Liver (tissue), 9 donors: ENCODE data around the gene CTXN3. TPM values are rescaled to one million over a fixed set of nuclear protein-coding genes. Genes with fewer than 3 reads are reported as not detected.

Experiments used
- DNase-seq: peaks from one replicate; pipeline ENCODE4 v3.0.0-alpha.2; 2017; ENCODE audit warnings: low spot score
- H3K27ac ChIP-seq, 2 donors: one replicate each; pipeline ENCODE4 v1.7.0; 2013; ENCODE audit warnings: inconsistent platforms in 2 of 2, low read length in 2 of 2, control low read depth in 1 of 2, low read depth in 1 of 2, mild to moderate bottlenecking in 1 of 2
- H3K27me3 ChIP-seq, 4 donors: one replicate each; pipeline versions ENCODE4 v1.6.1 to v1.7.0; 2013; ENCODE audit warnings: low read length in 3 of 4, inconsistent platforms in 1 of 4, mild to moderate bottlenecking in 1 of 4, moderate library complexity in 1 of 4; ENCODE audit not compliant: control insufficient read depth in 4 of 4, insufficient read depth in 4 of 4
- H3K36me3 ChIP-seq, 4 donors: one replicate each; pipeline versions ENCODE4 v1.6.1 to v1.7.0; 2013; ENCODE audit warnings: low read length in 3 of 4, mild to moderate bottlenecking in 3 of 4, low read depth in 1 of 4, moderate library complexity in 1 of 4; ENCODE audit not compliant: control insufficient read depth in 4 of 4, insufficient read depth in 3 of 4
- H3K4me1 ChIP-seq, 4 donors: one replicate each; pipeline versions ENCODE4 v1.6.1 to v1.7.0; 2013; ENCODE audit warnings: low read length in 3 of 4, mild to moderate bottlenecking in 3 of 4, moderate library complexity in 1 of 4; ENCODE audit not compliant: control insufficient read depth in 4 of 4, insufficient read depth in 4 of 4
- H3K4me3 ChIP-seq, 3 donors: one replicate each; pipeline versions ENCODE4 v1.6.1 to v1.7.0; 2013; ENCODE audit warnings: low read length in 3 of 3, control low read depth in 1 of 3, low read depth in 1 of 3, mild to moderate bottlenecking in 1 of 3
- H3K9ac ChIP-seq, 2 donors: one replicate each; pipeline ENCODE4 v1.7.0; 2013; ENCODE audit warnings: low read length in 2 of 2, mild to moderate bottlenecking in 2 of 2, moderate library complexity in 2 of 2, control low read depth in 1 of 2, low read depth in 1 of 2
- H3K9me3 ChIP-seq, 4 donors: one replicate each; pipeline versions ENCODE4 v1.6.1 to v1.7.0; 2013; ENCODE audit warnings: low read length in 3 of 4; ENCODE audit not compliant: control insufficient read depth in 4 of 4
- ATF3 ChIP-seq: IDR thresholded peaks from 2 replicates; pipeline ENCODE4 v1.6.1; 2016; ENCODE audit warnings: antibody characterized with exemption
- CTCF ChIP-seq: fragments of 150-350 bp; IDR thresholded peaks from 2 replicates; pipeline ENCODE4 v1.5.1; 2017; ENCODE audit warnings: improper control_type of control experiment, low read depth, low read length; ENCODE audit not compliant: missing input control
- FOXA1 ChIP-seq: IDR thresholded peaks from 2 replicates; pipeline ENCODE4 v1.6.1; 2016; ENCODE audit warnings: antibody characterized with exemption
- GABPA ChIP-seq, 2 donors: IDR thresholded peaks in 1 of 2; conservative IDR thresholded peaks in 1 of 2; 2 replicates each; pipeline ENCODE4 v1.6.1; 2016; ENCODE audit warnings: antibody characterized with exemption in 2 of 2, mild to moderate bottlenecking in 1 of 2, moderate library complexity in 1 of 2
- HNF4A ChIP-seq, 2 donors: conservative IDR thresholded peaks; 2 replicates each; pipeline ENCODE4 v1.6.1; 2016; ENCODE audit warnings: antibody characterized with exemption in 2 of 2, mild to moderate bottlenecking in 2 of 2
- HNF4G ChIP-seq: IDR thresholded peaks from 2 replicates; pipeline ENCODE4 v1.6.1; 2016; ENCODE audit warnings: antibody characterized with exemption
- JUND ChIP-seq, 2 donors: IDR thresholded peaks; 2 replicates each; pipeline ENCODE4 v1.6.1; 2016; ENCODE audit warnings: antibody characterized with exemption in 2 of 2
- MAX ChIP-seq: IDR thresholded peaks from 2 replicates; pipeline ENCODE4 v1.6.1; 2016; ENCODE audit warnings: antibody characterized with exemption
- NR2F2 ChIP-seq: IDR thresholded peaks from 2 replicates; pipeline ENCODE4 v1.6.1; 2016; ENCODE audit warnings: antibody characterized with exemption
- RXRA ChIP-seq, 2 donors: IDR thresholded peaks; 2 replicates each; pipeline ENCODE4 v1.6.1; 2017 to 2018; ENCODE audit warnings: antibody characterized with exemption in 2 of 2, mild to moderate bottlenecking in 1 of 2
- SP1 ChIP-seq: IDR thresholded peaks from 2 replicates; pipeline ENCODE4 v1.6.1; 2018; ENCODE audit warnings: antibody characterized with exemption, mild to moderate bottlenecking
- TAF1 ChIP-seq: conservative IDR thresholded peaks from 2 replicates; pipeline ENCODE4 v1.6.1; 2016; ENCODE audit warnings: antibody characterized with exemption, mild to moderate bottlenecking
- YY1 ChIP-seq: IDR thresholded peaks from 2 replicates; pipeline ENCODE4 v1.6.1; 2016; ENCODE audit warnings: antibody characterized with exemption, mild to moderate bottlenecking
- WGBS: extraction: QIAGEN DNeasy Blood & Tissue Kit; methylation state at CpG from one replicate; pipeline ENCODE4 v1.1.7; 2013; 5-methylcytosine and 5-hydroxymethylcytosine counted together
- polyA plus RNA-seq, 2 donors: library from polyadenylated mRNA; stranded (reverse) in 1 of 2; unstranded in 1 of 2; fragments of 200-250 nt in 1 of 2; fragments of >200 nt in 1 of 2; fragmentation: Nextera tagmentation in 1 of 2; extraction: Ambion mirVana in 1 of 2; gene quantifications; one replicate each; pipeline versions ENCODE4 v1.2.1 to v1.2.3, GENCODE V29; 2013 to 2015
- total RNA-seq, 2 donors: library from RNA; depleted of rRNA; stranded (reverse); fragments of >200 nt; gene quantifications; one replicate each; pipeline ENCODE4 v1.2.3, GENCODE V29; 2014
- TF ChIP-seq, protein P1 (sequence below): IDR thresholded peaks from 2 replicates; pipeline ENCODE4 v1.6.1; 2016; ENCODE audit warnings: antibody characterized with exemption, mild to moderate bottlenecking
- TF ChIP-seq, protein P2 (sequence below): IDR thresholded peaks from 2 replicates; pipeline ENCODE4 v1.6.1; 2016; ENCODE audit warnings: antibody characterized with exemption
- donor health status: healthy.
- donor health status: healthy.
- donor health status: healthy.
- donor health status: healthy.
- donor health status: healthy.

CTXN3 gene
- total and polyA plus RNA-seq, 4 donors: not detected

DNA sequence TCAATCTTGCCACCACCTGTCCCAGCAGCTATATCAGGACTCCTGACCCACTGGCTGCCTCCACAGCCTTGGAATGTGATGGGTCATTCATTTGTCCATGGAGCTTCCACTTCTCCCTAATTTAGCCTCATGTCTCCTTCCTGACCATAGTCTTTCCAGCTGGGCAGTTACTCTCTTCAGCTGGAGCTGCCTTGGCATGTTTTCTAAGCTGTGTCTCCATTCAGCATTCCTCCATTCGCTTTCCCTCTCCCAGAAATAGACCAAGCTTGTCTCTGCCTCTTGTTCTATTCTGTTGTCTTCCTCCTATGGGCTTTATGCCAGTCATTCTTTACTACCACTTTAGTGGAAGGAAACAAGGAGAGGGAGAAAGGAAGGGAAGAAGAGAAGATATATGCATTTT, 5.3 kb upstream of the CTXN3 start:
- Histone ChIP-seq H3K9me3 (no peaks in the 10 kb centered on the region), H3K4me1 (no peaks in the 10 kb centered on the region), H3K27ac (no peak overlapping the region), H3K9ac (no peak overlapping the region), H3K27me3 (no peaks in the 10 kb centered on the region), H3K36me3 (no peaks in the 10 kb centered on the region), H3K4me3 (no peak overlapping the region)
- TF ChIP-seq GABPA (IDR thresholded peaks at IDR 0.05 in 1 of 2, conservative IDR thresholded peaks at IDR 0.05 in 1 of 2): no peak
- 83% methylated on average over 1 of the region's 1 CpG for WGBS
- no peak for DNase-seq

DNA sequence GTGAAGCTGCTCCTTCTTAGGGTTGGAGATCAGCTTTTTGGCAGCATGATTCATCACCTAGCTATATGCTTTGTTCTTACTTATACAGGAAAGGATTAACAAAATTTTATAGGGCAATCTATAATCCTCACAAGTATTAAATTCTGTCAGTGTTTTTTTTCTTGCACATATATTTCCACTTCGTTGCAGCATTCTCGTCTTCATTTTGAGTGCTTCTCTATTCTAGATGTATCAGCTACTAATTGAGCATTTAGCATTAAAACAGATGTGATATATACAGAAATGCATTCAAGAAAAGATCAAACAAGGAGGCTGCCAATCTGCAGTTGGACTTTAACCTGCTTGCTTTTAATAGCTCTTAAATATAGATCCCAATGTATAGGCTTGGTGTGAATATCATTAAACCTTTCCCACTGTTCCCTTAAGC, 3.6 kb upstream of the CTXN3 start:
- H3K4me3 ChIP-seq: no peak overlapping the region
- 79% methylated on average over 2 of the region's 2 CpGs for WGBS
- no peak for DNase-seq

DNA sequence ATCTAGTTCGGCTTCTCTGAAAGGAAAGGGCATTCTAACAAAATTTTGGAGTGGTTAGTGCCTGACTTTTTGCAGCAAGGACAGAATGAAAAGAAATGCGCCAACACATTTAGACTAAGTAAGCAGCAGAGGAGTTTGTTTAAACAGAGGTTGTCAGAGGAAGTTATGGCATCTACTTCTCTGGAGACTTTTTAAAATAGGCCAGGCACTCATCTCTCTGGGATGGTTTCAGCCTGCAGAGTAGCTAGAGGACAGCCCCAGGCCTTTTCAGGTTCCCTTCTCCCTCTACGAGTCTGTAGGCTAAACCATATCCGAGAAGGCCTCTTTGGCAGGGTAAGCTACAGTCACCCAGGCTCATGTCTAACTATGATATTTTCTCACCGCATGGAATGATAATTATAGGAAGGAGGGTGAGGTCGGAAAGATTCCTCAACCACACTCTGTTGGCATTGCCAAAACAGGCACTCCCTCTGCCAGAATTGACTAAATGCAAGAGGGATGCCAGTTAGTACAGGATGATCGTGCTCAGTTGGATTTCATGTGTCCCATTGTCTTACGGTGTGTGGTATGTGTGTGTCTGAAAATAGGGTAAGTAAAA, 1.4 kb upstream of the CTXN3 start:
- H3K9ac ChIP-seq: no peak overlapping the region
- H3K4me3 ChIP-seq: no peak overlapping the region
- WGBS: 89% methylated on average over 8 of the region's 8 CpGs
- H3K9me3 ChIP-seq: no peaks in the 10 kb centered on the region
- H3K27ac ChIP-seq: no peak overlapping the region
- no peak for TF ChIP-seq NR2F2
- no peak for TF ChIP-seq FOXA1
- no peak for TF ChIP-seq HNF4A (conservative IDR thresholded peaks at IDR 0.05)
- no peak for TF ChIP-seq RXRA (IDR thresholded peaks at IDR 0.05)
- TF ChIP-seq CTCF: no peak
- no peak for TF ChIP-seq YY1
- no peak for TF ChIP-seq HNF4G
- no peak for TF ChIP-seq ATF3
- TF ChIP-seq, protein P1, sequence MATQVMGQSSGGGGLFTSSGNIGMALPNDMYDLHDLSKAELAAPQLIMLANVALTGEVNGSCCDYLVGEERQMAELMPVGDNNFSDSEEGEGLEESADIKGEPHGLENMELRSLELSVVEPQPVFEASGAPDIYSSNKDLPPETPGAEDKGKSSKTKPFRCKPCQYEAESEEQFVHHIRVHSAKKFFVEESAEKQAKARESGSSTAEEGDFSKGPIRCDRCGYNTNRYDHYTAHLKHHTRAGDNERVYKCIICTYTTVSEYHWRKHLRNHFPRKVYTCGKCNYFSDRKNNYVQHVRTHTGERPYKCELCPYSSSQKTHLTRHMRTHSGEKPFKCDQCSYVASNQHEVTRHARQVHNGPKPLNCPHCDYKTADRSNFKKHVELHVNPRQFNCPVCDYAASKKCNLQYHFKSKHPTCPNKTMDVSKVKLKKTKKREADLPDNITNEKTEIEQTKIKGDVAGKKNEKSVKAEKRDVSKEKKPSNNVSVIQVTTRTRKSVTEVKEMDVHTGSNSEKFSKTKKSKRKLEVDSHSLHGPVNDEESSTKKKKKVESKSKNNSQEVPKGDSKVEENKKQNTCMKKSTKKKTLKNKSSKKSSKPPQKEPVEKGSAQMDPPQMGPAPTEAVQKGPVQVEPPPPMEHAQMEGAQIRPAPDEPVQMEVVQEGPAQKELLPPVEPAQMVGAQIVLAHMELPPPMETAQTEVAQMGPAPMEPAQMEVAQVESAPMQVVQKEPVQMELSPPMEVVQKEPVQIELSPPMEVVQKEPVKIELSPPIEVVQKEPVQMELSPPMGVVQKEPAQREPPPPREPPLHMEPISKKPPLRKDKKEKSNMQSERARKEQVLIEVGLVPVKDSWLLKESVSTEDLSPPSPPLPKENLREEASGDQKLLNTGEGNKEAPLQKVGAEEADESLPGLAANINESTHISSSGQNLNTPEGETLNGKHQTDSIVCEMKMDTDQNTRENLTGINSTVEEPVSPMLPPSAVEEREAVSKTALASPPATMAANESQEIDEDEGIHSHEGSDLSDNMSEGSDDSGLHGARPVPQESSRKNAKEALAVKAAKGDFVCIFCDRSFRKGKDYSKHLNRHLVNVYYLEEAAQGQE: no peak
- no peak for TF ChIP-seq GABPA (IDR thresholded peaks at IDR 0.05 in 1 of 2, conservative IDR thresholded peaks at IDR 0.05 in 1 of 2)
- TF ChIP-seq, protein P2, sequence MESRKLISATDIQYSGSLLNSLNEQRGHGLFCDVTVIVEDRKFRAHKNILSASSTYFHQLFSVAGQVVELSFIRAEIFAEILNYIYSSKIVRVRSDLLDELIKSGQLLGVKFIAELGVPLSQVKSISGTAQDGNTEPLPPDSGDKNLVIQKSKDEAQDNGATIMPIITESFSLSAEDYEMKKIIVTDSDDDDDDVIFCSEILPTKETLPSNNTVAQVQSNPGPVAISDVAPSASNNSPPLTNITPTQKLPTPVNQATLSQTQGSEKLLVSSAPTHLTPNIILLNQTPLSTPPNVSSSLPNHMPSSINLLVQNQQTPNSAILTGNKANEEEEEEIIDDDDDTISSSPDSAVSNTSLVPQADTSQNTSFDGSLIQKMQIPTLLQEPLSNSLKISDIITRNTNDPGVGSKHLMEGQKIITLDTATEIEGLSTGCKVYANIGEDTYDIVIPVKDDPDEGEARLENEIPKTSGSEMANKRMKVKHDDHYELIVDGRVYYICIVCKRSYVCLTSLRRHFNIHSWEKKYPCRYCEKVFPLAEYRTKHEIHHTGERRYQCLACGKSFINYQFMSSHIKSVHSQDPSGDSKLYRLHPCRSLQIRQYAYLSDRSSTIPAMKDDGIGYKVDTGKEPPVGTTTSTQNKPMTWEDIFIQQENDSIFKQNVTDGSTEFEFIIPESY: no peak
- TF ChIP-seq TAF1: no peak
- TF ChIP-seq JUND (IDR thresholded peaks at IDR 0.05): no peak
- no peak for TF ChIP-seq MAX
- H3K36me3 ChIP-seq: no peaks in the 10 kb centered on the region
- H3K4me1 ChIP-seq: no peaks in the 10 kb centered on the region
- H3K27me3 ChIP-seq: no peaks in the 10 kb centered on the region
- DNase-seq: no peak

More for the DNA sequence above, 3.6 kb upstream of the CTXN3 start:
- Histone ChIP-seq H3K27ac (no peak overlapping the region), H3K9ac (no peak overlapping the region), H3K27me3 (no peaks in the 10 kb centered on the region), H3K36me3 (no peaks in the 10 kb centered on the region), H3K4me1 (no peaks in the 10 kb centered on the region), H3K9me3 (no peaks in the 10 kb centered on the region)
- TF ChIP-seq SP1 (no peak), MAX (no peak), GABPA (IDR thresholded peaks at IDR 0.05 in 1 of 2, conservative IDR thresholded peaks at IDR 0.05 in 1 of 2) (no peak), TAF1 (no peak), HNF4A (conservative IDR thresholded peaks at IDR 0.05) (no peak)
